T-helper 17 cell (primary cell): Measurements from ENCODE around the gene TMEM108. TPM values are rescaled to one million over a fixed set of nuclear protein-coding genes. Genes with fewer than 3 reads are reported as not detected.

ENCODE experiments used
- ATAC-seq: fragments of 150-1000 bp; cut with Tn5 transposase; 2 replicates; pipeline ENCODE4 v1.10.0; 2021; ENCODE audit warnings: mild to moderate bottlenecking, moderate library complexity
- DNase-seq, 3 donors: peaks; one replicate each; pipeline versions ENCODE4 v3.0.0 to v3.0.0-alpha.2; 2020 to 2021
- H3K9me3 ChIP-seq: one replicate; pipeline ENCODE4 v1.7.0; 2013; ENCODE audit warnings: low read length, mild to moderate bottlenecking; ENCODE audit not compliant: control insufficient read depth, poor library complexity, severe bottlenecking
- H3K27ac Mint-ChIP-seq: one replicate; pipeline ENCODE4 v1.8.0; 2022; ENCODE audit warnings: mild to moderate bottlenecking, moderate library complexity, mixed read lengths
- H3K27me3 Mint-ChIP-seq: one replicate; pipeline ENCODE4 v1.8.0; 2022; ENCODE audit warnings: mixed read lengths
- H3K36me3 Mint-ChIP-seq: one replicate; pipeline ENCODE4 v1.8.0; 2022; ENCODE audit warnings: low read depth, mixed read lengths
- H3K4me1 Mint-ChIP-seq: one replicate; pipeline ENCODE4 v1.8.0; 2022; ENCODE audit warnings: mild to moderate bottlenecking, mixed read lengths
- H3K4me3 Mint-ChIP-seq: one replicate; pipeline ENCODE4 v1.8.0; 2022; ENCODE audit warnings: mild to moderate bottlenecking, moderate library complexity, mixed read lengths
- total RNA-seq, 4 donors: library from RNA in 2 of 4; stranded (reverse) in 2 of 4; gene quantifications; one replicate each; pipeline ENCODE4 v1.2.3 and lab custom pipeline; 2022 to 2026

TMEM108 gene
- total RNA-seq, 2 donors from 2014 or later = 0.29 TPM; not detected in 1

GRCh38 chr3:133136114-133137041 is 98.2 kb downstream of the TMEM108 start:
- peaks cover 24% of the 10 kb centered on the region for H3K27me3 Mint-ChIP-seq
- no peak for DNase-seq
- H3K36me3 Mint-ChIP-seq = no peaks in the 10 kb centered on the region
- no peak overlapping the region for H3K4me3 Mint-ChIP-seq
- H3K9me3 ChIP-seq = no peaks in the 10 kb centered on the region
- no peak for ATAC-seq
- H3K27ac Mint-ChIP-seq = no peak overlapping the region
- H3K4me1 Mint-ChIP-seq = no peaks in the 10 kb centered on the region

- DNase-seq = no peak
- H3K9me3 ChIP-seq = no peaks in the 10 kb centered on the region
- Mint-ChIP-seq H3K4me1 (no peaks in the 10 kb centered on the region), H3K27ac (no peak overlapping the region), H3K4me3 (no peak overlapping the region), H3K36me3 (no peaks in the 10 kb centered on the region), H3K27me3 (peaks cover 24% of the 10 kb centered on the region)
- ATAC-seq = no peak
Observed at GRCh38 chr3:133137042-133137996, 99.1 kb downstream of the TMEM108 start.

GRCh38 chr3:133138017-133138416 is 99.8 kb downstream of the TMEM108 start:
- H3K36me3 Mint-ChIP-seq = no peaks in the 10 kb centered on the region
- no peaks in the 10 kb centered on the region for H3K4me1 Mint-ChIP-seq
- ATAC-seq = no peak
- no peak for DNase-seq
- no peak overlapping the region for H3K27ac Mint-ChIP-seq
- peaks cover 24% of the 10 kb centered on the region for H3K27me3 Mint-ChIP-seq
- no peak overlapping the region for H3K4me3 Mint-ChIP-seq
- no peaks in the 10 kb centered on the region for H3K9me3 ChIP-seq

- DNase-seq = no peak
- no peak overlapping the region for H3K4me3 Mint-ChIP-seq
- H3K36me3 Mint-ChIP-seq = no peaks in the 10 kb centered on the region
- no peaks in the 10 kb centered on the region for H3K9me3 ChIP-seq
- H3K4me1 Mint-ChIP-seq = no peaks in the 10 kb centered on the region
- H3K27me3 Mint-ChIP-seq = peaks cover 5% of the 10 kb centered on the region
- ATAC-seq = no peak
- H3K27ac Mint-ChIP-seq = no peak overlapping the region
Observed at GRCh38 chr3:133152056-133152455, 113.9 kb downstream of the TMEM108 start.

- ATAC-seq = no peak
- no peaks in the 10 kb centered on the region for H3K36me3 Mint-ChIP-seq
- H3K9me3 ChIP-seq = no peaks in the 10 kb centered on the region
- H3K27ac Mint-ChIP-seq = no peak overlapping the region
- no peak for DNase-seq
- H3K4me1 Mint-ChIP-seq = no peaks in the 10 kb centered on the region
- H3K4me3 Mint-ChIP-seq = no peak overlapping the region
- H3K27me3 Mint-ChIP-seq = peaks cover 5% of the 10 kb centered on the region
Observed at GRCh38 chr3:133152681-133153220, 114.6 kb downstream of the TMEM108 start.

- Mint-ChIP-seq H3K4me3 (no peak overlapping the region), H3K36me3 (no peaks in the 10 kb centered on the region), H3K4me1 (no peaks in the 10 kb centered on the region)
Observed at GRCh38 chr3:133153382-133153781, 115.2 kb downstream of the TMEM108 start.

GRCh38 chr3:133157716-133158115 is 119.5 kb downstream of the TMEM108 start:
- Mint-ChIP-seq H3K4me1 (no peaks in the 10 kb centered on the region), H3K36me3 (no peaks in the 10 kb centered on the region), H3K27ac (no peak overlapping the region), H3K4me3 (no peak overlapping the region), H3K27me3 (peaks cover 15% of the 10 kb centered on the region)
- H3K9me3 ChIP-seq = no peaks in the 10 kb centered on the region
- DNase-seq = no peak
- ATAC-seq = no peak

More at GRCh38 chr3:133153382-133153781, 115.2 kb downstream of the TMEM108 start:
- H3K9me3 ChIP-seq = no peaks in the 10 kb centered on the region
- peaks cover 5% of the 10 kb centered on the region for H3K27me3 Mint-ChIP-seq
- DNase-seq = no peak
- ATAC-seq = no peak
- H3K27ac Mint-ChIP-seq = no peak overlapping the region

GRCh38 chr3:133158686-133159085 is 120.5 kb downstream of the TMEM108 start:
- Mint-ChIP-seq H3K27ac (no peak overlapping the region), H3K36me3 (no peaks in the 10 kb centered on the region), H3K27me3 (peaks cover 16% of the 10 kb centered on the region), H3K4me3 (no peak overlapping the region), H3K4me1 (no peaks in the 10 kb centered on the region)
- no peaks in the 10 kb centered on the region for H3K9me3 ChIP-seq
- DNase-seq (no peak), ATAC-seq (no peak)

- Mint-ChIP-seq H3K27me3 (peaks cover 22% of the 10 kb centered on the region), H3K4me1 (no peaks in the 10 kb centered on the region), H3K27ac (no peak overlapping the region), H3K4me3 (no peak overlapping the region), H3K36me3 (no peaks in the 10 kb centered on the region)
- ATAC-seq (no peak), DNase-seq (no peak)
- H3K9me3 ChIP-seq = no peaks in the 10 kb centered on the region
Observed at GRCh38 chr3:133159498-133160475, 121.6 kb downstream of the TMEM108 start.

GRCh38 chr3:133161656-133162055 is 123.5 kb downstream of the TMEM108 start:
- no peaks in the 10 kb centered on the region for H3K9me3 ChIP-seq
- Mint-ChIP-seq H3K27ac (no peak overlapping the region), H3K4me3 (no peak overlapping the region), H3K36me3 (no peaks in the 10 kb centered on the region), H3K27me3 (peaks cover 18% of the 10 kb centered on the region), H3K4me1 (no peaks in the 10 kb centered on the region)
- DNase-seq (no peak), ATAC-seq (no peak)

GRCh38 chr3:133162265-133162664 is 124.1 kb downstream of the TMEM108 start:
- DNase-seq = no peak
- Mint-ChIP-seq H3K27ac (no peak overlapping the region), H3K36me3 (no peaks in the 10 kb centered on the region)

GRCh38 chr3:133162670-133163305 is 124.6 kb downstream of the TMEM108 start:
- no peaks in the 10 kb centered on the region for H3K36me3 Mint-ChIP-seq
- no peak for ATAC-seq
- no peak overlapping the region for H3K27ac Mint-ChIP-seq
- peaks cover 17% of the 10 kb centered on the region for H3K27me3 Mint-ChIP-seq
- H3K4me1 Mint-ChIP-seq = no peaks in the 10 kb centered on the region
- H3K9me3 ChIP-seq = no peaks in the 10 kb centered on the region
- DNase-seq = no peak
- no peak overlapping the region for H3K4me3 Mint-ChIP-seq

More at GRCh38 chr3:133162265-133162664, 124.1 kb downstream of the TMEM108 start:
- H3K9me3 ChIP-seq = no peaks in the 10 kb centered on the region
- no peak for ATAC-seq
- Mint-ChIP-seq H3K27me3 (peaks cover 17% of the 10 kb centered on the region), H3K4me1 (no peaks in the 10 kb centered on the region), H3K4me3 (no peak overlapping the region)
